Measurements from ENCODE around the gene SEMA4C. TPM values are rescaled to one million over a fixed set of nuclear protein-coding genes. Genes with fewer than 3 reads are reported as not detected.

The SEMA4C gene
- polyA plus RNA-seq, 1 of the 3 experiments (the other 2 are of a cell fraction) = 34.8 TPM

GRCh38 chr2:96912346-96913116 lies 42.7 kb upstream of the SEMA4C start:
- WGBS (ENCODE audit: low lambda C conversion rate) = 64% methylated on average over 20 of the region's 22 CpGs
- no peak for DNase-seq
- Histone ChIP-seq H3K27me3 (ENCODE audit: insufficient read depth) (no peaks in the 10 kb centered on the region), H3K9ac (no peak overlapping the region), H3K4me1 (ENCODE audit: control insufficient read depth in 1 of 2, insufficient read depth in 2 of 2, low read depth in 1 of 2, low read length in 1 of 2) (peaks cover 0 to 14% of the 10 kb centered on the region in 2 experiments; a peak in 1 of 4 replicates), H3K9me2 (no peaks in the 10 kb centered on the region), H3K27ac (ENCODE audit: low read depth in 2 of 2, low read length in 1 of 2) (no peak overlapping the region), H3K4me3 (ENCODE audit: low read depth in 2 of 2, low read length in 1 of 2) (no peak overlapping the region), H3K79me2 (ENCODE audit: insufficient read depth) (no peaks in the 10 kb centered on the region), H3F3A (replicated peaks; ENCODE audit: insufficient read depth) (no peaks in the 10 kb centered on the region), H3K9me3 (no peaks in the 10 kb centered on the region), H2AFZ (ENCODE audit: low read depth) (no peak overlapping the region), H4K20me1 (ENCODE audit: insufficient read depth) (no peaks in the 10 kb centered on the region), H3K4me2 (no peak overlapping the region), H3K36me3 (replicated peaks in 1 of 2; ENCODE audit: control insufficient read depth in 1 of 2, insufficient read depth in 2 of 2, low read length in 1 of 2) (no peaks in the 10 kb centered on the region)
- ChIA-PET CTCF (interaction anchor here (1.0 to 2.5 kb wide), 2 partner anchors 39 to 44 kb away, joined by 3 to 8 read pairs; no protein-coding TSS in a partner anchor), POLR2A (interaction anchor here (0.7 kb wide), 1 partner anchor 54 kb away, joined by 4 read pairs; no protein-coding TSS in a partner anchor)
- TF ChIP-seq FOSL2 (IDR thresholded peaks at IDR 0.05; ENCODE audit: borderline replicate concordance, low read depth) (no peak), FOXJ3 (CRISPR knock-in tag; IDR thresholded peaks at IDR 0.05) (no peak), GABPA (IDR thresholded peaks at IDR 0.05; ENCODE audit: low read depth) (no peak), CHD2 (IDR thresholded peaks at IDR 0.05; ENCODE audit: low read length, partially characterized antibody) (no peak), TCF12 (IDR thresholded peaks at IDR 0.05) (no peak), USF1 (IDR thresholded peaks at IDR 0.05; ENCODE audit: borderline replicate concordance, low read depth) (no peak), TAF1 (IDR thresholded peaks at IDR 0.05; ENCODE audit: borderline replicate concordance, low read depth, low read length) (no peak), POLR2AphosphoS5 (IDR thresholded peaks at IDR 0.05; ENCODE audit: low read depth, low read length) (no peak), EP300 (IDR thresholded peaks at IDR 0.05; ENCODE audit: borderline replicate concordance in 1 of 2, low read depth in 1 of 2, low read length in 1 of 2) (no peak), MEF2A (IDR thresholded peaks at IDR 0.05; ENCODE audit: borderline replicate concordance, low read depth) (no peak), ZBTB33 (IDR thresholded peaks at IDR 0.05; ENCODE audit: borderline replicate concordance, low read depth) (no peak), PBX3 (IDR thresholded peaks at IDR 0.05) (no peak), CTCF (IDR thresholded peaks at IDR 0.05) (no peak), NFIC (IDR thresholded peaks at IDR 0.05; ENCODE audit: borderline replicate concordance) (no peak), MAX (IDR thresholded peaks at IDR 0.05; ENCODE audit: low read depth) (no peak), RXRA (IDR thresholded peaks at IDR 0.05; ENCODE audit: borderline replicate concordance, low read depth) (no peak), IRF3 (IDR thresholded peaks at IDR 0.05; ENCODE audit: low read depth, low read length) (no peak), MXI1 (IDR thresholded peaks at IDR 0.05; ENCODE audit: low read depth, low read length) (no peak)

Measured in SK-N-SH (cell line).